GM12891 (cell line): ENCODE data around the gene PCSK6.
A peak's percentile ranks its signal among the peaks of the same experiment; 100 is the strongest.
"Not testable (repeated sequence)": the region's sequence is repeated elsewhere in the genome, so short reads cannot be mapped to it uniquely, and the experiment has no call there.

Experiments
- DNase-seq: peaks from one replicate; pipeline ENCODE4 v3.0.0; 2011; ENCODE audit warnings: low spot score; ENCODE audit not compliant: insufficient read length
- FAIRE-seq: peaks from 2 replicates; lab custom pipeline; 2011; peaks lifted over from hg19 to GRCh38; lab: Jason Lieb, UNC
- PAX5 ChIP-seq: IDR thresholded peaks from 2 replicates; pipeline ENCODE4 v1.6.1; 2011; ENCODE audit warnings: low read length, moderate library complexity, mild to moderate bottlenecking; ENCODE audit not compliant: insufficient read depth, severe bottlenecking
- POLR2A ChIP-seq: IDR thresholded peaks from 2 replicates; pipeline ENCODE4 v1.6.1; 2011; ENCODE audit warnings: low read depth, low read length, control low read depth
- POLR2AphosphoS5 ChIP-seq: IDR thresholded peaks from 2 replicates; pipeline ENCODE4 v1.6.1; 2011; ENCODE audit warnings: low read depth, low read length, control low read depth
- POU2F2 ChIP-seq: IDR thresholded peaks from 2 replicates; pipeline ENCODE4 v1.6.1; 2011; ENCODE audit warnings: low read depth, mild to moderate bottlenecking, control low read depth, low read length, moderate library complexity
- SPI1 ChIP-seq: IDR thresholded peaks from 2 replicates; pipeline ENCODE4 v1.6.1; 2011; ENCODE audit warnings: low read depth, low read length, control low read depth
- TAF1 ChIP-seq: IDR thresholded peaks from 2 replicates; pipeline ENCODE4 v1.6.1; 2011; ENCODE audit warnings: low read depth, low read length, control low read depth

The PCSK6 gene

GRCh38 chr15:101342056-101342455 lies 147.5 kb downstream of the PCSK6 start:
- TF ChIP-seq TAF1, result no peak
- TF ChIP-seq SPI1, result no peak
- TF ChIP-seq PAX5, result no peak
- TF ChIP-seq POLR2AphosphoS5, result no peak
- no peak for TF ChIP-seq POLR2A
- TF ChIP-seq POU2F2, result no peak
- no peak for FAIRE-seq
- no peak for DNase-seq

GRCh38 chr15:101338502-101339057 lies 150.9 kb downstream of the PCSK6 start:
- FAIRE-seq, result no peak
- DNase-seq, result no peak
- TF ChIP-seq POLR2AphosphoS5, result no peak
- TF ChIP-seq POLR2A, result no peak
- TF ChIP-seq SPI1, result no peak
- no peak for TF ChIP-seq TAF1
- TF ChIP-seq POU2F2, result no peak
- TF ChIP-seq PAX5, result no peak

- FAIRE-seq (no peak), DNase-seq (no peak)
- no peak for TF ChIP-seq POLR2AphosphoS5
- no peak for TF ChIP-seq TAF1
- TF ChIP-seq POLR2A, result no peak
- no peak for TF ChIP-seq POU2F2
These were observed 151.5 kb downstream of the PCSK6 start for GRCh38 chr15:101337976-101338375.

- peak; percentile 52 for DNase-seq
- FAIRE-seq, result not testable (repeated sequence)
These were observed 155.4 kb downstream of the PCSK6 start for GRCh38 chr15:101333907-101334789.

- FAIRE-seq (no peak), DNase-seq (no peak)
- TF ChIP-seq POLR2AphosphoS5, result no peak
- TF ChIP-seq TAF1, result no peak
- no peak for TF ChIP-seq PAX5
- TF ChIP-seq POLR2A, result no peak
- no peak for TF ChIP-seq POU2F2
- no peak for TF ChIP-seq SPI1
These were observed 157.4 kb downstream of the PCSK6 start for GRCh38 chr15:101332061-101332467.

GRCh38 chr15:101329867-101330380 lies 159.6 kb downstream of the PCSK6 start:
- no peak for FAIRE-seq
- DNase-seq, result no peak
- no peak for TF ChIP-seq POLR2AphosphoS5
- no peak for TF ChIP-seq POU2F2
- TF ChIP-seq TAF1, result no peak
- no peak for TF ChIP-seq PAX5
- no peak for TF ChIP-seq SPI1
- no peak for TF ChIP-seq POLR2A

GRCh38 chr15:101329309-101329863 lies 160.1 kb downstream of the PCSK6 start:
- no peak for TF ChIP-seq PAX5
- no peak for TF ChIP-seq POLR2AphosphoS5
- TF ChIP-seq POLR2A, result no peak
- TF ChIP-seq TAF1, result no peak
- TF ChIP-seq POU2F2, result no peak
- DNase-seq, result no peak
- no peak for FAIRE-seq

GRCh38 chr15:101328001-101328400 lies 161.5 kb downstream of the PCSK6 start:
- no peak for FAIRE-seq
- no peak for DNase-seq
- no peak for TF ChIP-seq POLR2A
- no peak for TF ChIP-seq SPI1
- TF ChIP-seq POLR2AphosphoS5, result no peak
- TF ChIP-seq POU2F2, result no peak
- TF ChIP-seq PAX5, result no peak

- no peak for TF ChIP-seq POLR2AphosphoS5
- TF ChIP-seq PAX5, result no peak
- TF ChIP-seq POU2F2, result no peak
- no peak for TF ChIP-seq TAF1
- no peak for TF ChIP-seq POLR2A
- no peak for TF ChIP-seq SPI1
- DNase-seq (no peak), FAIRE-seq (no peak)
These were observed 162.3 kb downstream of the PCSK6 start for GRCh38 chr15:101327147-101327740.

- FAIRE-seq (no peak), DNase-seq (no peak)
These were observed 162.9 kb downstream of the PCSK6 start for GRCh38 chr15:101326462-101327146.

More at GRCh38 chr15:101326462-101327146, 162.9 kb downstream of the PCSK6 start:
- no peak for TF ChIP-seq POU2F2
- TF ChIP-seq TAF1, result no peak
- TF ChIP-seq SPI1, result no peak
- TF ChIP-seq POLR2A, result no peak
- no peak for TF ChIP-seq PAX5
- TF ChIP-seq POLR2AphosphoS5, result no peak
